Epithelial cell of esophagus (primary cell): ENCODE data around the gene NTN1.
"Not testable (repeated sequence)": the region's sequence is repeated elsewhere in the genome, so short reads cannot be mapped to it uniquely, and the experiment has no call there.

Experiments used
- DNase-seq: peaks from one replicate; pipeline ENCODE4 v3.0.0; 2010; ENCODE audit warnings: low read depth
- H3K4me3 ChIP-seq: 2 replicates; pipeline ENCODE4 v1.5.1; 2011; ENCODE audit warnings: mild to moderate bottlenecking, low read length, control low read depth
- TF ChIP-seq, protein P1 (sequence below): IDR thresholded peaks from 2 replicates; pipeline ENCODE4 v1.5.1; 2011; ENCODE audit warnings: low read depth, mild to moderate bottlenecking, low read length, control low read depth, inconsistent platforms; ENCODE audit not compliant: insufficient read depth; ENCODE audit errors: missing control alignments

NTN1 gene

DNA sequence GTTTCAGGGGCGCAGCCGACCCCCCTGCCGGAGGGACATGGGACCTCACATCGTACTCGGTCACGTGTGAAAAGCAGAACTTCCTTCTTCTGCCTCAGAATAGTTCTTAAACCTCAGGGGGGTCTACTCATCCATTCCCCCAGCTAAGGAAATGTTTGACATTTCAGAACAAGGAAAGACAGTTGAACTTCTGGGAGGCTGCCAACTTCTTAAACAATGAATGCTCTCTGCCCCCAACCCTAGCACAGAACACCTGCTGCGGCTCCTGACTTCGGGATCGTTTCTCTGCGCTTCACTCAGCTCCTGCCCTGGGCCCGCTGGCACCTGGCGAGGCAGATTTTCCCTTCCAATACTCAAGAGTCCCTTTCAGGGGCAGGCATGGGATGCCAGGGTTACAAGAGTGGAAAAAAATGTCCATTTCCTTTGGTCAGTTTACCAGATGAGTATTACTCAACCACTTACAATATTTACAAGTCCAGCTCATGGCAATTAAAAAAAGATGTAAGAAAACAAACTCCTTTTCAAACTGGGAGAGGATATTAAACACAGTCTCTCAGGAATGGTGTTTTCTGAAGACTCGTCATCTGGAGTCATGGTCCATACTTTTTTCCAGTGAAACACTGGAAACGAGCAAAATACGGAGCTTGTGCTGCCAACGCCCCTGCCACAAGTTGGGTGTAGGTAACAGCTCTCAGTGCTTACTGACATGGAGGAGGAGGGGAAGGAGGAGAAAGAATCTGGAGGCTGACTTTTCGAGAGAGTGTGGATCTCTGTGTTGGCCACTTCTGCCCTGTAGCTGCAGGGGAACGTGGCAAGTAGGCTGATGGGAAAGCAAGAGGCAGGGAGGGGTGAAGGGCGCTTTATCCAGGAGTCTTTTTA is 235.7 kb downstream of the NTN1 start:
- no peak overlapping the region for H3K4me3 ChIP-seq
- TF ChIP-seq, protein P1, sequence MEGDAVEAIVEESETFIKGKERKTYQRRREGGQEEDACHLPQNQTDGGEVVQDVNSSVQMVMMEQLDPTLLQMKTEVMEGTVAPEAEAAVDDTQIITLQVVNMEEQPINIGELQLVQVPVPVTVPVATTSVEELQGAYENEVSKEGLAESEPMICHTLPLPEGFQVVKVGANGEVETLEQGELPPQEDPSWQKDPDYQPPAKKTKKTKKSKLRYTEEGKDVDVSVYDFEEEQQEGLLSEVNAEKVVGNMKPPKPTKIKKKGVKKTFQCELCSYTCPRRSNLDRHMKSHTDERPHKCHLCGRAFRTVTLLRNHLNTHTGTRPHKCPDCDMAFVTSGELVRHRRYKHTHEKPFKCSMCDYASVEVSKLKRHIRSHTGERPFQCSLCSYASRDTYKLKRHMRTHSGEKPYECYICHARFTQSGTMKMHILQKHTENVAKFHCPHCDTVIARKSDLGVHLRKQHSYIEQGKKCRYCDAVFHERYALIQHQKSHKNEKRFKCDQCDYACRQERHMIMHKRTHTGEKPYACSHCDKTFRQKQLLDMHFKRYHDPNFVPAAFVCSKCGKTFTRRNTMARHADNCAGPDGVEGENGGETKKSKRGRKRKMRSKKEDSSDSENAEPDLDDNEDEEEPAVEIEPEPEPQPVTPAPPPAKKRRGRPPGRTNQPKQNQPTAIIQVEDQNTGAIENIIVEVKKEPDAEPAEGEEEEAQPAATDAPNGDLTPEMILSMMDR: no peak
- DNase-seq: no peak

DNA sequence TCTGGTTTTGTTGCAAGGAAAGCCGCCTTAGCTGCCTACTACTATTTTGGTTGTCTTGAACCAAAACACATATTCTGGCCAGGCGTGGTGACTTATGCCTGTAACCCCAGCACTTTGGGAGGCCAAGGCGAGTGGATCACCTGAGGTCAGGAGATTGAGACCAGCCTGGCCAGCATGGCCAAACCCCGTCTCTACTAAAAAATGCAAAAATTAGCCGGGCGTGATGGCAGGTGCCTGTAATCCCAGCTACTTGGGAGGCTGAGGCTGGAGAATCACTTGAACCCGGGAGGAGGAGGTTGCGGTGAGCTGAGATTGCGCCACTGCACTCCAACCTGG is 236.3 kb downstream of the NTN1 start:
- not testable (repeated sequence) for H3K4me3 ChIP-seq, DNase-seq

DNA sequence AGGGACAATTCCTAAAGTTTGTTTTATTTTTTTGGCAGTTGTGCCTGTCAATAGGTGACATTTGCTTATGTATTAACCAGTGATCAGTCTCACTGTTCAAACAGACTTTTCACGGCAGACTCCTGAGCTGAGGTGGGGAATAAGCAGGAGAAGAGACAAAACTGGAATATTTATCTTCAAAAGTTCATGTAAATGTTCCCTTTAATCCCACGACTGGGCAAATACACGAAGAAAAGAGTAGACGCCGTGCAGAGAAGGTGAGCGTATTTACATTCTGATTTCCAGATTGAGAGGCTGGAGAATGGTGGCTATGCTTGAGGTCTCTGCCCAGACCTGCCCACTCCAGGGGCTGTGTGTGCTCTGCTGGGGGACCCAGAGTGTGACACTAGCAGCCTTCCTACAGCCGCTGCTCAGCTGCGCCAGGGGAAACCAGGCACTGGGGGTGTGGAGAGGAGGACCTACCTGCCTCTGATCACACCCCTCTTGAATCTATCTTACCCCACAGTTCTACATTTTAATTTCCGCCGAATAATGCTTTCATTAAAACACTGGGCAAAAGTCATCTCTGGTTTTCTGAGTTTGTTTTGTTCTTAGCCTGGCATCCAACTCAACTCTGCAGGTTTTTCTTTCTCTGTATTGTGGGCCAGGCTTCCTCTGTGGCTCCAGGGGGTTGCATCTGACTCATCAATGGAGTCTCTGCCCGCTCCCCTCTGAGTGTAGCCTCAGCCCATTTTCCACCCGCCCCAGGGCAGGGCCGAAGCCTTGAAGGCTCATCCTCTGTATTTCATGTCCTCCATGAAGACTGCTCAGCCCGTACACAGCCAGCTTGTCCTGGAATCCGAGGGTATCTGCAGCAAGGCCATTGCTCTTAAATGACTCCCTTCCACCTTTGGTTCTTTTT is 237.1 kb downstream of the NTN1 start:
- TF ChIP-seq, protein P1: no peak
- DNase-seq: no peak
- no peak overlapping the region for H3K4me3 ChIP-seq

DNA sequence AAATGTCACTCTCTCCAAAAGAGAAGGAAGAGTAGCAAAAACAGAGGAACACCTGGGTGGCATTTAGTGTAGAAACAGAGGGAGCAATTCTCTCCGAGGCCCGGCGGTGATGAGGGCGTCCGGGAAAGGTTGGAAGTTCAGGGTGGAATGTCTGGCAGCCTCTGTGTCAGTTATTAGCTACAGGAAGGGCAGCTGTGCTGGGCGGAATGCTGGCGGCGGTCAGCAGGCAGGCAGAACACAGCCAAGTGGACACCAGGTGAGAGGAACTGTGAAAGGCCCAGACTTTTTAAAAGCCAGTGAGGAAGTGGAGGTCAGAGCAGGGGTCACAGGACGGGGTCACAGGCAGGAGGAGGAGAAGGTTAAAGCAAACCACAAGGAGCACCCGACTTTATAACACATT is 238.1 kb downstream of the NTN1 start:
- TF ChIP-seq, protein P1: no peak
- no peak overlapping the region for H3K4me3 ChIP-seq
- no peak for DNase-seq

DNA sequence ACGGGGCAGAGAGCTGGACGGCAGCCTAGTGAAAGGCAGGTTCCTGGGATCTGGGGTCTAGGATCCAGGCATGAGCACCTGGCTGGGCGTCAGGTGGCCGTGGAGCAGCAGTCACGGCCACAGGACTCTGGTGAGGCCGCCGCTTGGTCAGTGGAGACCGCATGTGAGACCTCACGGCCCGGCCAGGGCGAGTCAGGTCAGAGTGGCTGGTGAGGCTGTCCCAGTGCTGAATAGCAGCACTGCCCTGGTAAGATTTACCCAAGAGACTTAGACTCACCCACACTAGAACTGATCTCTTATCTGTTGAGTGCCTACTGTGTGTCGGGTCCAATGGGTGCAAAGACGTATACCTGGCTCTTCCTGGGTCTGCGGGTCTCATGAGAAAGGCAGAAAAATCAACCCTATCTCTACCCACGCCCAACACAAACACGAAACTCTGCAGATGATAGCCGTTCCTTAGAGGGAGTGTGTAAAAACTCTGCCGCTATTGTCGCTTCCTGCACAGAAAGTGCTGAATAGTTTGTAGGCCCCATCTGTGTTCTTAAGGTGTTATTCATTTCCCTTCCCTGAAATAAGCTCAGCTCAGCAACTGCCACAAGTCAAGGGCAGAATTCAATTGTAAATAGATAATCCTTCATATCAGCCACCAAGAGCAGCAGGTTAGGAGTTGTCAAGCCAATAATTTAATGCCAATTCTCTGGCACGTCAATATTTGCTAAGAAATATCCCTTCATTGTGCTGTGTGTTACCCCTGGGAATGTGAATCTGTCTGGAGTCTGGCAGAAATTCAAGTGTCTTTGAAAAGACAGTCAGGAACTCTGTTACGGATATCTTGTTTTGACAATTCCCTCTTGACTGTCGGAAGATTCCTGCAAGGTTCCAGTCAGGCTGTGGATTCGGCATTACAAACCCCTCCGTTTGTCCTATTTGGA is 240.0 kb downstream of the NTN1 start:
- H3K4me3 ChIP-seq: no peak overlapping the region
- TF ChIP-seq, protein P1: no peak
- no peak for DNase-seq

DNA sequence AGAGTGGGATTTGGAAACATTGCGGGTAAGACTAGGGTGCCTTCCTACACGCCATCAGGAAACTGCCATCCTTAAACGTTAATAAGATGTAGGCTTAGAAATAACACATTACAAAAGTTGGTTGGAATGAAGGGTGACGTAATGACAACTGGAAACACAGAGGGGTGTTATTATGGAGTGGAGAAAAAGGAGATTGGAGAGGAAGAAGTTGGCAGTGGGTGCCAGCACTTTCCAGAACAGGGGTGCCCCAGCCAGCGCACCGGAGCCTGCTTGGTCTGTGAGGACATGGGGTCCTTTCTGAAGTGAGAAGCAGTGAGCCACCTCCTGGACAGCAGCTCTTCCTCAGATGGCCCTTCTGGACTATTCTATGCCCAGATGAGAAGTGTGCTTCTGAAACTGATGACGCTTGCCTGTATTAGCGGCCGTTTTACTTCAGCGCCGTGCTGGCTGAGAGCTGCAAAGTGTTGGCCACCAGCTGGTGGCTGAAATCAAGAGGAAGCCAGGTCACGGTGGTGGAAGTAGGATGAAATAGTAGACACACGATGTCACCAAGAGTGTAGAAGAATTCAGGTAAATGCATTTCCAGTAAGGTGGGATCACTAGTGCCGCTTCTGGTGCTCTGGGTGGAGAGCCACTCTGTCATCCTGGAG is 244.8 kb downstream of the NTN1 start:
- TF ChIP-seq, protein P1: no peak
- no peak for DNase-seq

More for the DNA sequence above, 244.8 kb downstream of the NTN1 start:
- H3K4me3 ChIP-seq: no peak overlapping the region
